HG02885 (cell line): Measurements from ENCODE around the gene TMEM61.

Experiments
- ATAC-seq: cut with Tn5 transposase; IDR thresholded peaks from one replicate; pipeline ENCODE4 v1.9.1; 2021; ENCODE audit warnings: mild to moderate bottlenecking; ENCODE audit not compliant: unreplicated experiment, poor library complexity

The TMEM61 gene

DNA sequence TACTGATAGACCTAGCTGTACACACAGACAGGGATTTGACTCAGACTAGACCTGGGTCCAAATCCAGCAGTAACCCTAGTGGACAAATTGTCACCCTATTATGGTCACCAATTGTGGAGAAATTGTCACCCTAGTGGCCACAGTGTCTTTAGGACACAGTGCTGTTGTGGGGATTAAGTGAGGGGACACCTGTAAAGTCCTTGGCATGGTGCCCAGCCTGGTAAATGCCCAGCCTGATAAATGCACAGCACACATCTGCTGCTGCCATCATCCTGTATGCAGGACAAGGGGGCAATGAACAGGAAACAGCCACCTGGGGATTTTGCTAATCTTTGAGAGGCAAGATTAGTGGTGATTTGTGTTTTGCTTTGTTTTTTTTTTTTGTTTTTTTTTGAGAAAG, 2.3 kb downstream of the TMEM61 start:
- ATAC-seq = no peak

DNA sequence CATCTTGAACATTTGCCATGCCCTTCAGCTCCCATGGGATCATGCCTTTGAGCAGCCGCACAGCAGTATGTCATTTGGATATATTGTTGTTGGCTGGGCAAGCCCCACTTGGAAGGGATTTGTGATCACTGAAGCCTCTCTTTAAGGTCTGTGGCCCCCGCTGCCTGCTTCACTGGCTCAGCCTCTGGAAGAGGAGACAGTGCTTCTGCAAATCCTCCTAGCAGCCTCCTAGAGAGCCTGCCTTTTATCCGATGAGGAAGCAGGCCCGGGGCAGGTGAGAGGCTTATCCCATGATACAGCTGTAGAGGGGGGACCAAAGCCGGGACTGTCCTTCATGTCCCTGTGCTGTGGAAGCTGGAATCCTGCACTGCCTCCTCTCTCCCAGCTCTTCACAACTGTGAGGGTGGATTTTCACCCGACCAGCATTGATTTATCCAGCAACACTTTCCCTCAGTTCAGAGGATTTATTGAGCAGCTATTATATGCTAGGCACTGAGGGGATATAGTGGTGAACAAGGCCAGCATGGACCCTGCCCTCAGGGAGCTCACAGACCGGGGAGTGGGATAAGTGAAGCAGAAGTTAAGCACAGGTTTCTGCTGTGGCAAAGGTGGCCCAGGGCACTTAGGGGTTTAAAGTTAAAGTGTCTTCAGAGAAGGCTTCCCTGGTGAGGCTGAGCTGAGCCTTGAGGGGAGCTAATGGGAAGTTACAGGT, 3.9 kb downstream of the TMEM61 start:
- no peak for ATAC-seq

DNA sequence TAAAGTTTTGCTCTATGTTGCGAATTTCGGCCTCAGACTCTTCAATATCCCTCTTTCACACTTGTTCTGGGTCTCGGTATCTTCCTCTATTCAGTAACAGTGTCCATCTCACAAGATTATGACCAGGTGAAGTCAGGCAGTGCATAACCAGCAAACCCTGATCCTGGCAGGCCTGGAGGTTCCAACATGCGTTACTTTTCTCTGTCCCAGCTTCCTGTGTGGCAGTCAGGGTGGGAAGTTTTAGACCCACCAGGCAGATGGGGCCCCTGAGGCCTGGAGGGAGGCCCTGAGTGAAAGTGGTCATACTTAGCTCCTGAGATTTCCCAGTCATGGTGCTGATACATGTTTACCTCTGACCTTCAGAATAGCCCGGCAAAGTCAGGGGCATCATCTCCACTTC, 5.1 kb downstream of the TMEM61 start:
- ATAC-seq = no peak

DNA sequence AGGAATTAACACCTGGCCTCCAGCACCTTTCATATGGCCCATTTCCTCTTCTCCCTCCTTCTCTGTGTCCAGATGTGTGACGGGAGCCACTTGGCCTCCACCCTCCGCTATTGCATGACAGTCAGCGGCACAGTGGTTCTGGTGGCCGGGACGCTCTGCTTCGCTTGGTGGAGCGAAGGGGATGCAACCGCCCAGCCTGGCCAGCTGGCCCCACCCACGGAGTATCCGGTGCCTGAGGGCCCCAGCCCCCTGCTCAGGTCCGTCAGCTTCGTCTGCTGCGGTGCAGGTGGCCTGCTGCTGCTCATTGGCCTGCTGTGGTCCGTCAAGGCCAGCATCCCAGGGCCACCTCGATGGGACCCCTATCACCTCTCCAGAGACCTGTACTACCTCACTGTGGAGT, 5.6 kb downstream of the TMEM61 start:
- no peak for ATAC-seq

DNA sequence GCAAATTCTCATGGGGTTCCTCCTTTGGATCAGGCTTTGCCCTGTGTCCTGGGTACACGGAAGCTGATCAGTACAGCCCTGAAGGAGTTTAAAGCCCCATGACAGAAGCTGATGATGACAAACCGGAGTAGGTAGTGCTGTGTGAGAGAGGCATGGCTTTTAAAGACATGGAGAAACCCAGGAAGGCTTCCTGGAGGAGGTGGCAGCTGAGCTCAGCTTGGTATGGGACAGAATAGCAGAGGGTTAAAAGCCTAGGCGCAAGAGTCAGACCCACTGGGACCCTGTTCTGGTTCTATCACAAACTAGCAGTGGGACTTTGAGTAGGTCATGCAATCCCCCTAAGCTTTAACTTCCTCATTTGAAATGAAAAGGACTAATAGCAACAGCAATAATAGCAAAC, 6.1 kb downstream of the TMEM61 start:
- ATAC-seq = no peak

DNA sequence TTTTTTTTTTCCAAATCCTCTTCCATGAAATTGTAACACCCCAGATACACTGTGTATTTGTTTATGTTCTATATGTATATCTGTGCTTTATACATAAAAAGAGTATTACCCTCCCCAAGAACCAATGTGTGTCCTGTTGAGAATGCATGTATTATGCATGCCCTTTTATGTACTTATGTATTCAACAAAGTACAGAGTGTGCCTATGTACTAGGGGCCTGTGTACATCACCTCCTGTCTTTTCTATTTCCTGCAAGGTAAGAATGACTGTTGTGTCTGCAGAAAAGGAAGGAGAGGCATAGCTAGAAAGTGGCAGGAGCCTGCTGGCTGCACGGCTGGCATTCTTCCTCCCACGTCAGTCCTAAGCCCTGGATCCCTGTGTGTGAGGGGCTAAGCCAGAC, 7.0 kb downstream of the TMEM61 start:
- ATAC-seq = no peak

DNA sequence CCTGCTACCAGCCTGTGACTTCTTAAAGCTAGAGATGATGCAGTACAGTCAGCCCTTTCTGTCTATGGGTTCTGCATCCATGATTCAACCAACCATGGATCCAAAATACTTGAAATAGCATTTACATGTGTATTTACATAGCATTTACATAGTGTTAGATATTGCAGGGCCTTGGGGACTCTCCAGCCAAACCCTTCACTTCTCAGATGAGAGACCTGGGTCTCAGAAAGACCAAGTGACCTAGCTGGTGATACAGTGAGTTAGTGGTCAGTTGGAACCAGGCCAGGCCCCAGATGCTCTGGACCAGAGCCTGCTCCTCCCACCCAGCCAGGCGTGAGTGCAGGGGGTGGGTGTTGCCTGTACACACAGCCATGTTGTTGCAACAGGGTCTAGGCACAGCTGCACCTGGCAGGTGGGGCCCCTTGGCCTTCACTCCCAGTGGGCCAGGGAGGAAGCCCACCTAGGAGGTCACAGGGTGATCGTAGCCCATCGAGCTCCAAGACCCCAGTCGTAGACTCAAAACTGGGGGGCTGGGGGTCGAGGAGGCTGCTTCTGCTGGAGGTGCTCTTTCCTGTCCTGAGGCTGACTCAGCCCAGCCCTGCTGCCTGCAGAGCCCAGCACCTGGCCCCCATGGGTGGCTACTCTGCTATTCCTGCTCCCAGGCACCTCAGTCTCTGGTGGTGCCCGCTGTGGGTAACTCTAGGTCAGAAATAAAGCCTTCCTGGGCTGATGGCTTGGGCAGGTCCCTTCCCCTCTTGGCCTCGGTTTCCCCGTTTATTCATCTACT, 7.7 kb downstream of the TMEM61 start:
- ATAC-seq = no peak

DNA sequence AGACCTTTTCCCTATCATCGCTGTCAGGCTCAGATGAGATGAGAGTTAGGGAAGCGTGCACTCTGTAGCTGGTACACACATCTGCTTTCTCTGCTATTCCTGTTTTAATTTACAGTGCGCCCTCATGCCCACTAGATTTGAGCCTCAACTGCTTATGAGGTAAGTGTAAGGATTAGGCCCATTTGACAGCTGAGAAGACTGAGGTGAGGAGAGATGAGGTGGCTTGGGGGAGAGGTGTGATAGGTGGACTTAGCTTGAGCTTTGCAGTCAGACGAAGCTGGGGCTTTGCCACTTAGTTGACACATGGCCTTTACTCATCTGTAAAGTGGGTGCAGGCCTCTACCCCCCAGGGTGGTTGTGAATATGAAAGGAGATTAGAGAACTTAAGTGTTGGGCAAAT, 8.5 kb downstream of the TMEM61 start:
- no peak for ATAC-seq

DNA sequence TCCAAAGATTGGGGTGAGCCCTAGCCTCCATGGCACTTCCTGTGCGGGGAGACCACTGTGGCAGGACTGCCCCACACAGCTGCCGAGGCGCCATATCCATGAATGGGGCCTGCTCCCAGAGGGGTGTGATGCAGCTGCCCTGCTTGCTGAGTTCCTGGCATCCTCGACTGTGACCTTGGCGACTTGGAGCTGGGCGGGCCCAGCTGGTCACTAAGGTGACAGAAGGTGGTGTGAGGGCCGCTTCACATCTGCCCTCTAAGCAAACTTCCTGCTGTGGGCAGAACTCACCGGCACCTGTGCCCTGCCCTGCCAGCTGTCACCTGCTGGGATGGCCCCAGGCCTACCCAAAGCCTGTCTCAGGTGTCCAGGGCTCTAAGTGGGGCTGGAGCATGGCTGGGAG, 9.0 kb downstream of the TMEM61 start:
- ATAC-seq = no peak

DNA sequence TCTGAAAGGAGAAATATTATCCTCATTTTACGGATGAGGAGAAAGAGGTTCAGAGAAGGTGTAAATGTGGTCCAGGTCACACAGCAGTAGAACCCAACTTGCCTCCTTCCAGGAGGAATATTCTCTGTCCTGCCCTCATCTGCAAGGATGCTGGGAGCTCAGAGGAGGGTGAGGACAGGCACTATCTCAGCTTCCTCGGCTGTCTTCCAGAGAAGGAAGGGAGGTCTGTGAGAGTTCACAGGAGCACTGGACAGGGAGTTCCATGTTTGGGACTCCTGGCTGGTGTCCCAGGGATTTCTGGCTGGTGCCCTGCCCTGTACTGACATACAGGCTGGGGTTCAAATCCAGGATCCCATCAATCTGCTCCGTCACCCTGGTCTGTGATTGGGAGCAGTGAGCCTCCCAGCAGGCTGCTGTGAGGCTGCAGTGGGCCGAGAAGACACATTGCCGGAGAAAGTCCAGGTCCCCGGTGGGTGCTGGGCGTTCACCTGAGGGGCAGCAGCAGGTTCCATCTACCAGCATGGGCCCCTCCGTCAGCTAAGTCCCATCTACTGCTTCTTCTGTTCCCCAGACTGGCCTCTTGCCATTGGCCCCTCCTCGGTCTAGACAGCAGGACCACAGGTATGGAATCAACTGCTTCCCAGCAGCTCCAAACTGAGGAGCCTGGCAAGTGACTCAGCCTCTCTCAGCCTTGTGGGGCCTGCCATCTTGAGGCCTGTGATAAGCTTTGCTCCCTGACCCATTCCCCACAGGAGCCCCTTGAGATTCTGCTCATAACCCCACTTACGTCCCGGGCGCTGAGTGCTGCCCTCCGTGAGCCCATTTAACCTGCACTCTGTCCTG, 9.8 kb downstream of the TMEM61 start:
- ATAC-seq = no peak

DNA sequence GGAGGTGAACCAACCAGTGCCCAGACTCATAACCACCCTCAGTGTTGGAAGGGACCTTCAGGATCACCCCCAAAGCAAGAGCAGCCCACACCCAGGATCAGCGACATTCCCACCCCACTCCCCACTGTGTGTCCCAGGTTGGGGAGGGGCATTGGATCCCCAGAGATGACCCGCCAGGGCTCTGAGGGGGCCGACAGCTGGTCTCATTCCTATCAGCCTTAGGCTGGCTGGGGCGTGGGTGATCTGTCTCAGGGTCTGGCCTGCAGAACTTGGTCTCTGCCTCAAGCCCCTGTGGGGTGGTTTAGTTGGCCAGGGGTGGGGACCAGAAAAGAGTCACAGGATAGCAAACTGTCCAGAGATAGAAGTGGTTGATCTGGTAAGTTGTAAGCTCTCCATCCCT, 10.5 kb downstream of the TMEM61 start:
- ATAC-seq = no peak

DNA sequence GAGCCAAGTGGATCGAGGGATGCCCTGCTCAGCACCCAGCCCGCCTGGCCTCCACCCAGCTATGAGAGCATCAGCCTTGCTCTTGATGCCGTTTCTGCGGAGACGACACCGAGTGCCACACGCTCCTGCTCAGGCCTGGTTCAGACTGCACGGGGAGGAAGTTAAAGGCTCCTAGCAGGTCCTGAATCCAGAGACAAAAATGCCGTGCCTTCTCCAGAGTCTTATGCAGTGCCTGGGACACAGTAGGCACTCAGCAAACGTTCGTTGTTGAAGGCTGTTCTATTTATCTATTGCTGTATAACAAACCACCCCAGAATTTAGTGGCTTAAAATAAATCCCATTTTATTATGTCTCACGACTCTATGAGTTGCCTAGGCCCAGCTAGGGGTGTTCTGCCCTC, 11.5 kb downstream of the TMEM61 start:
- no peak for ATAC-seq

DNA sequence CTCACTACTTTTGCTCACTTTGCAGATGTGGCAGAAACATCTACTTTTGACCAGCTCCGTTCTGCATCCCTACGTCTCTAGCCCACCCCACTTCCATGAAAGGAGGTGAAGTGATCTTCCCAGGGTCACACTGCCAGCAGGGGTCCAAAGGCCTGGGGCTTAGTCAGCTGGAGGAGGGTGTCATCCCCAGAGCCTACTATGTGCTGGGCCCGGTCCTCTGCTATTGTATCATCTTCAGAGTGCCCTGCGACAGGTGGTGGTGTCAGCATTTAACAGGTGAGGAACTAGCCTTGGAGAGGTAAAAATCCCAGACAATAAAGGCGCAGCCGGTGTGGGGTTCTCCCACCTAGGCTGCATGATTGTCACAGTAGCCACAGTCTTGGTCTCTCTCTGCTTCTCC, 12.7 kb downstream of the TMEM61 start:
- ATAC-seq = no peak

DNA sequence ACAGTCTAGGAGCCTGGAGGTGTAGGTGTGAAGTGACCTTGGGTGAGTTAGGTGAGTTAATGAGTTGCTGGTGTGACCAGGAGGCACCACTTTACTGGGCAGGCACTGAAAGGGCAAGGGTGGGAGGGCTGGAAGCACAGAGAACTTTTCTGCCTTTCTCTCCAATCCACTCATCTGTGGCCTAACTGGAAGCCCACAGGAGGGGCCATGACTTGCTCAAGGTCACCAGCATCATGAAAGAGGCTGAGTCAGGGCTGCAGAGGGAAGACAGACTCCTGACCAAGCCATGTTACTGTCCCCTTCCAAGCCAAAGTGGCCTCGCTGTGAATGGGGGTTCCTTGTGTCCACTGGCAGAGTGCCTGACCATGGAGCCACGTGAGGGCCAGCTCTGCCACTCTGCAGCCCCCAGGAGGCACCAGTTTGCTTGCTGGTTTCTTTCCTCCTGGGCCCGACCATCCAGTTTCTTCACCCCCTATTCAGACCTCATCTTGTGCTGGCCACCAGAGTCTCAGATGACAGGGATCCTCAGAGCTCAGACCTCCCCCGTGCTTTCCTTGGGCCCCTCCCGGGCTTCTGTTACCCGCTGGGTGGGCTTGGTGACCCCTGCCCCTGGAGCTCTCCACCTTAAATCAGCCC, 14.0 kb downstream of the TMEM61 start:
- no peak for ATAC-seq

DNA sequence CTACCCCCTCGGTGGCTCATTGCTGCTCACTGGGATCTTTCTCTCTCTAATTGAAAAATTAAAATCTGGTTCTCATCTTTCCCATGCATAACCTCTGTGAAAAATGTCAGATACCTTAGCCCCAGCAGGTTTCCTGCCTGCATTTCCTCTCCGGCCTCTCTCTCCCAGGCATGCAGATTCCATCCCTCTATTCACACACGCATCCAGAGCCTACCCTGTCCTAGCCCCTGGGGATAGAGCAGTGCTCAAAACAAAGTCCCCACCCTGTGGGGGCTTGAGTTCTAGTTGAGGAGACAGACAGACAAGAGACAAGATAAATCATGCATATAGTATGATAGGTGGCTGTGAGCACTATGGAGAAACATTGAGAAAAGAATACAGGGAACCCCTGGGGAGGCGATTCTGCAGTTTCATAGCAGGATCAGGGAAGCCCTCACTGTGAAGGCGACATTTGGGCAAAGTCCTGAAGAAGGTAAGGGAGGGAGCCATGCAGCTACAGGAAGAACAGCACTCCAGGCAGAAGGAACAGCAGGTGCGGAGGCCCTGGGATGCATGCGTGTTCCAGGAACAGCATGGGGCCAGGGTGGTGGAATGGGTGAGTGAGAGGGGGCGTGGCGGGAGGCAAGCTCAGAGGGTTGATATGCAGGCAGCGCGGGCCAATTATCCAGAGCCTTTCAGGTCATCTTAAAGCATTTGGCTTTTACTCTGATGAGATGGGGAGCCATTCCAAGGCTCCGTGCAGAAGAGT, 14.8 kb downstream of the TMEM61 start:
- no peak for ATAC-seq

DNA sequence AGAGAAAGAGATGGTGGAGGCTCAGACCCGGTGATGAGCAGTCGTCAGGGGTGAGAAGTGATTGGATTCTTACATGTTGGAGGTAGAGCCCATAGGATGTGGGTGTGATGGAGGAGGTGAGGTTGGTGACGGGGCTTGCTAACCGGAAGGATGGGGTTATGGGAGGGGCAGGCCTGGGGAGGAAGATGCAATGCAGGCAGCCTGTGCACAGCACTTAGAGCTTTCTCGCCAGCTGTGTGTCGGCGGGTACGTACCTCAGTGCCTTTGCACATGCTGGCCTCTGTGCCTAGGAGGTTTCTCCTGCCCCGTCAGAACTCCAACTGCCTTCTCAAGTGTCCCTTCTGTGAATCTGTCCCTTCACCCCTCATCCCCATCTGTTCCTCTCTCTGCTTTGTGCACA, 15.4 kb downstream of the TMEM61 start:
- ATAC-seq = no peak

DNA sequence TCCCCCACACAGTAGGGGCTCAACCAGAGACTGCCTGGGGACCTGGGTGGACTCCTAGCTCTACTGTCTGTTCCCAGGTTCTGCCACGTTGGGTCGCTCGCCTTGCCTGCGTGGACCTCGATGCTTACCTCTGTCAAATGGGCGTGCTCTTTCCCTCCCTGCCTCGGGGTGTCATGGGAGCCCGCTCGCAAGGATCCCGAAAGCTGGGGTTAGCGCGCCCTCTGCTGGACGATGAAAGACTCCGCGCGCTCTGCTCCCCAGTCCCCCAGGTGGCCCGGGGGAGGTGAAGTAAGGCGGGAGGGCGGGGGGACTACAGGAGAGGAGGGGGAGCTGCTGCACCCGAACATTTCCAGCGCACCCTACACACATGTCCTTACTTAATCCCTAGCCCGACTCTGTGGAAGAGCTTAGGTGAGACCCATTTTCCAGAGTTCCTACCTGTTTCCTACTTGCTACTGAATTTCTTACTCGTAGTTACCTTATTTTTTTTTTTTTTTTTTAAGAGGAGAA, 16.0 kb downstream of the TMEM61 start:
- peak; percentile 69 for ATAC-seq

DNA sequence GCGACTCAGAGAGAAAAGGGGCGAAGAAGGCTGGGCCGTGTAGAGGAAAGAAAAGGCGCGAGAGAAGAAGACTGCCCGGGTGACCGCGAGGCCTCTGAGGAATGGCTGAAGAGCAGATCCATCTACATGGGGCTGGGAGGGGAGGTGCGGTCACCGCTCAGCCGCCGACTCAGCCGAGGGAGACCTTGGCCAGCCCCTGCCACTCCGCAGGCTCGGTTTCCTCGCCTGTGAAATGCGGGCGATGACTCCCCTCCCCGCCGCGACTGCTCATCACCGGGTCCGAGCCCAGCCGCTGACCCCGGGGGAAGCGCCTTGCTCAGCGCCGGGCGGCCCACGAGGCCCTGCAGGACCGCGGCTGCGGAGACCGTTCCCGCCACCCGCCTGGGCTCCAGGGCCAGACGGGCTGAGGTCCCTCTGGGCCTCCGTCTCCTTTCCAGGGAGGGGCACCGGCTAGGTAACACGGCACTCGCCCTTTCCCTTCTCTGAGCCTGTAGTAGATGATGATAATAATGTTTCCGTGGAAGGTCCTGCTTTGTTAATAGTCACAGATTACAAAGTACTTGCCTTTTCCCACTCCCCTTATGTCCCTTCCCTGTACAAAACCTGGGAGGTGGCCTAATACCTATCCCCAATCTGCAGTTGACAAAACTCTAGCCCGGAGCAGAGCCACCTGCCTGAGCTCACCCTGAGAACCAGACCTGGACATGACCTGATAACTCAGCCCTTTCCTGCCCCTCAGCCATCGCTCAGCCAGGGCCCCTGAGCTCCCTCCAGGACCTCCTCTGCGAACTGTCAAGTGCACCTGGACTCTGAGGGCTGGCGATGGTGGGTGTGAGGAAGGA, 16.7 kb downstream of the TMEM61 start:
- no peak for ATAC-seq

DNA sequence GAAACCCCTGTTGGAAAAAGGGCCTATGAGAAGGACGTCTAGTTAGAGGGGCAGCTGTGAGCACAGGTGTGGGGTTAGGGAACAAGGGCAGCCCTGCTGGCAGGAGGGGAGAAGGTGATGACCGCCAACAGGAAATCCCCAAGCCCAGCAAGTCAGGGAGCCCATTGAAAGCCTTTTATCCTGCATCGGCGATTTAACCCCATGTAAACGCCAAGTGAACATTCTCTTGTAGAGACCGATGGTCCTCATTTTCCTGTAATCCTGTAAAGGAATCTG, 17.2 kb downstream of the TMEM61 start:
- no peak for ATAC-seq
